ENCODE results near the gene RAI1. TPM values are rescaled to one million over a fixed set of nuclear protein-coding genes. Genes with fewer than 3 reads are reported as not detected.

Gene RAI1
- total and polyA plus RNA-seq, 2 of the 13 experiments (the other 11 are each of a cell fraction or from before 2014, with no cell fraction given) = 3.4 to 5.2 TPM

DNA sequence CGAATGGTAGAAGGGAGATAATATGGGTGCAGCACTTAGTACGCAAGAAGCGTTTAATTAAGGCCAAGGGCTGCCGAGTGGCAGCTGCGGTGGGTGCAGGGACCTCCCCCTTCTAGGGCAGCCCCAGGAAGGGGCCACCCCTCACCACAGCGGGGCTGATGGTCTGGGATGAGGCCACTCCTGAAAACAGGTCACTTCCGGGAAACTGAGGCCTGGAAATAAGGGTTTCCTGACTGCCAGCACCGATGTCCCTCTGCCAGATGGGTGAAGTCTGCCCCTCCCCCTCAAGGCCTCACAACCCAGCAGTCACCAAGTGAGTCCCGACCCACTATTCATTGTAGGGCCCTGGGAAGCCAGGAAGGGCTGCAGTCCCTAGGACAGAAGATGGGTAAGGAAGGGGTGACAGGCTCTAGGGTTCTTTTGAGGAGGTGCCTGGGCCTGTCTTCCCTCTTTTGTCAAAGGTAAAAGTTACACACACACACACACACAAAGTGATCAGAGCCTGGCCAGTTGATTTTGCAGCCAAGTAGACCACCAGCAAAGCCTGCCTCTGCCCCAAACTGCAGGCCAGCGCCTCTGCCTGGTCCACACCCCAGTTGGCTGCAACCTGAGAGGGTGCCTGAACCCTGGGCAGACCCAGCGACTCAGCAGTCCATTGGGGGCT is 143.0 kb downstream of the RAI1 start (continued):
- TF ChIP-seq ZIK1 (CRISPR knock-in tag; IDR thresholded peaks at IDR 0.05; ENCODE audit: borderline replicate concordance, low read depth) = no peak
- no peak for TF ChIP-seq RORA (CRISPR knock-in tag; IDR thresholded peaks at IDR 0.05)
- 0 out of 2 replicates have a peak, but pooled peaks have one; percentile 38 for TF ChIP-seq ELF1 (CRISPR knock-in tag; IDR thresholded peaks at IDR 0.05)
- TF ChIP-seq, protein P1, sequence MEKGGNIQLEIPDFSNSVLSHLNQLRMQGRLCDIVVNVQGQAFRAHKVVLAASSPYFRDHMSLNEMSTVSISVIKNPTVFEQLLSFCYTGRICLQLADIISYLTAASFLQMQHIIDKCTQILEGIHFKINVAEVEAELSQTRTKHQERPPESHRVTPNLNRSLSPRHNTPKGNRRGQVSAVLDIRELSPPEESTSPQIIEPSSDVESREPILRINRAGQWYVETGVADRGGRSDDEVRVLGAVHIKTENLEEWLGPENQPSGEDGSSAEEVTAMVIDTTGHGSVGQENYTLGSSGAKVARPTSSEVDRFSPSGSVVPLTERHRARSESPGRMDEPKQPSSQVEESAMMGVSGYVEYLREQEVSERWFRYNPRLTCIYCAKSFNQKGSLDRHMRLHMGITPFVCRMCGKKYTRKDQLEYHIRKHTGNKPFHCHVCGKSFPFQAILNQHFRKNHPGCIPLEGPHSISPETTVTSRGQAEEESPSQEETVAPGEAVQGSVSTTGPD (CRISPR knock-in tag; IDR thresholded peaks at IDR 0.05) = no peak
- TF ChIP-seq, protein P2, sequence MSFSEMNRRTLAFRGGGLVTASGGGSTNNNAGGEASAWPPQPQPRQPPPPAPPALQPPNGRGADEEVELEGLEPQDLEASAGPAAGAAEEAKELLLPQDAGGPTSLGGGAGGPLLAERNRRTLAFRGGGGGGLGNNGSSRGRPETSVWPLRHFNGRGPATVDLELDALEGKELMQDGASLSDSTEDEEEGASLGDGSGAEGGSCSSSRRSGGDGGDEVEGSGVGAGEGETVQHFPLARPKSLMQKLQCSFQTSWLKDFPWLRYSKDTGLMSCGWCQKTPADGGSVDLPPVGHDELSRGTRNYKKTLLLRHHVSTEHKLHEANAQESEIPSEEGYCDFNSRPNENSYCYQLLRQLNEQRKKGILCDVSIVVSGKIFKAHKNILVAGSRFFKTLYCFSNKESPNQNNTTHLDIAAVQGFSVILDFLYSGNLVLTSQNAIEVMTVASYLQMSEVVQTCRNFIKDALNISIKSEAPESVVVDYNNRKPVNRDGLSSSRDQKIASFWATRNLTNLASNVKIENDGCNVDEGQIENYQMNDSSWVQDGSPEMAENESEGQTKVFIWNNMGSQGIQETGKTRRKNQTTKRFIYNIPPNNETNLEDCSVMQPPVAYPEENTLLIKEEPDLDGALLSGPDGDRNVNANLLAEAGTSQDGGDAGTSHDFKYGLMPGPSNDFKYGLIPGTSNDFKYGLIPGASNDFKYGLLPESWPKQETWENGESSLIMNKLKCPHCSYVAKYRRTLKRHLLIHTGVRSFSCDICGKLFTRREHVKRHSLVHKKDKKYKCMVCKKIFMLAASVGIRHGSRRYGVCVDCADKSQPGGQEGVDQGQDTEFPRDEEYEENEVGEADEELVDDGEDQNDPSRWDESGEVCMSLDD (CRISPR knock-in tag; IDR thresholded peaks at IDR 0.05; ENCODE audit: borderline replicate concordance) = no peak
- TF ChIP-seq KAT2B (IDR thresholded peaks at IDR 0.05; ENCODE audit: borderline replicate concordance, low read depth, low read length) = no peak
- no peak for TF ChIP-seq ZNF569 (CRISPR knock-in tag; IDR thresholded peaks at IDR 0.05; ENCODE audit: borderline replicate concordance)
- no peak for TF ChIP-seq ZNF331 (CRISPR knock-in tag; IDR thresholded peaks at IDR 0.05)
- TF ChIP-seq HNF4G (IDR thresholded peaks at IDR 0.05; ENCODE audit: borderline replicate concordance, low read depth, low read length) = no peak
- no peak for TF ChIP-seq HNF4G (CRISPR knock-in tag; IDR thresholded peaks at IDR 0.05; ENCODE audit: borderline replicate concordance, low read depth)
- TF ChIP-seq U2AF1 (optimal IDR thresholded peaks at IDR 0.05; ENCODE audit: low read depth, low read length) = no peak
- TF ChIP-seq TOPORS (CRISPR knock-in tag; IDR thresholded peaks at IDR 0.05) = no peak; the same call in 1 of the 2 replicates
- 0 out of 2 replicates have a peak, but pooled peaks have one; percentile 9 for TF ChIP-seq GATAD1 (CRISPR knock-in tag; IDR thresholded peaks at IDR 0.05)
- TF ChIP-seq, protein P3, sequence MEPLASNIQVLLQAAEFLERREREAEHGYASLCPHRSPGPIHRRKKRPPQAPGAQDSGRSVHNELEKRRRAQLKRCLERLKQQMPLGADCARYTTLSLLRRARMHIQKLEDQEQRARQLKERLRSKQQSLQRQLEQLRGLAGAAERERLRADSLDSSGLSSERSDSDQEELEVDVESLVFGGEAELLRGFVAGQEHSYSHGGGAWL (CRISPR knock-in tag; IDR thresholded peaks at IDR 0.05) = no peak; the same call in 1 of the 2 replicates
- no peak for TF ChIP-seq TBL1XR1 (IDR thresholded peaks at IDR 0.05; ENCODE audit: borderline replicate concordance, low read length, partially characterized antibody)
- TF ChIP-seq ZNF383 (CRISPR knock-in tag; IDR thresholded peaks at IDR 0.05; ENCODE audit: borderline replicate concordance) = no peak
- no peak; the same call in 1 of the 2 replicates for TF ChIP-seq ZNF563 (CRISPR knock-in tag; IDR thresholded peaks at IDR 0.05)
- TF ChIP-seq, protein P4, sequence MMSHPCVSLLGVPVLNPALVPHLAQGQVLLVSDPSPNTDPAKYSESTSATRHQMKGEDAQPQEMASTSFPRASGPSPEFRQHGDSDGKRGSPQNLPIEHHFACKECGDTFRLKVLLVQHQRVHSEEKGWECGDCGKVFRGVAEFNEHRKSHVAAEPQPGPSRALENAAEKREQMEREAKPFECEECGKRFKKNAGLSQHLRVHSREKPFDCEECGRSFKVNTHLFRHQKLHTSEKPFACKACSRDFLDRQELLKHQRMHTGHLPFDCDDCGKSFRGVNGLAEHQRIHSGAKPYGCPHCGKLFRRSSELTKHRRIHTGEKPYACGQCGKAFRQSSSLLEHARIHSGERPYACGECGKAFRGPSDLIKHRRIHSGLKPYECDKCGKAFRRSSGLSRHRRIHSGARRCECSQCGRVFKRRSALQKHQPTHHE (CRISPR knock-in tag; IDR thresholded peaks at IDR 0.05; ENCODE audit: borderline replicate concordance) = no peak
- TF ChIP-seq NFE2 (CRISPR knock-in tag; IDR thresholded peaks at IDR 0.05) = no peak
- no peak for TF ChIP-seq ZNF34 (CRISPR knock-in tag; IDR thresholded peaks at IDR 0.05; ENCODE audit: borderline replicate concordance)
- TF ChIP-seq ZNF7 (CRISPR knock-in tag; IDR thresholded peaks at IDR 0.05) = no peak
- TF ChIP-seq TEAD2 (CRISPR knock-in tag; IDR thresholded peaks at IDR 0.05) = no peak
- no peak for TF ChIP-seq JUNB (CRISPR knock-in tag; IDR thresholded peaks at IDR 0.05; ENCODE audit: borderline replicate concordance)
- no peak for TF ChIP-seq ZNF180 (CRISPR knock-in tag; IDR thresholded peaks at IDR 0.05; ENCODE audit: borderline replicate concordance, low read depth)
- no peak for TF ChIP-seq ATAD3A (CRISPR knock-in tag; IDR thresholded peaks at IDR 0.05)
- TF ChIP-seq ZNF891 (CRISPR knock-in tag; IDR thresholded peaks at IDR 0.05) = no peak

Measured in HepG2 (cell line).